Stromal cell of bone marrow (primary cell): ENCODE measurements around the gene CLEC3A.
"Not testable (repeated sequence)": the region's sequence is repeated elsewhere in the genome, so short reads cannot be mapped to it uniquely, and the experiment has no call there.

Source experiments
- DNase-seq: peaks from one replicate; pipeline ENCODE4 v3.0.0-alpha.2; 2012; ENCODE audit warnings: low read depth

CLEC3A gene

GRCh38 chr16:78022347-78023060 lies at the start of gene CLEC3A:
Gene CLEC3A, plus strand, starts transcription at chr16:78022548. Its CDS starts 79 bp downstream, at chr16:78022627.
- DNase-seq: no peak

- DNase-seq: no peak
Measured at GRCh38 chr16:77974883-77975282, 47.5 kb upstream of the CLEC3A start.

- no peak for DNase-seq
Measured at GRCh38 chr16:77975942-77976341, 46.4 kb upstream of the CLEC3A start.

- no peak for DNase-seq
Measured at GRCh38 chr16:77977339-77977738, 45.0 kb upstream of the CLEC3A start.

- DNase-seq: no peak
Measured at GRCh38 chr16:77985111-77985510, 37.2 kb upstream of the CLEC3A start.

- no peak for DNase-seq
Measured at GRCh38 chr16:77986011-77986740, 36.2 kb upstream of the CLEC3A start.

- DNase-seq: no peak
Measured at GRCh38 chr16:77987810-77988209, 34.5 kb upstream of the CLEC3A start.

GRCh38 chr16:77989846-77990245 lies 32.5 kb upstream of the CLEC3A start:
- no peak for DNase-seq

- DNase-seq: no peak
Measured at GRCh38 chr16:77991701-77992100, 30.6 kb upstream of the CLEC3A start.

- DNase-seq: not testable (repeated sequence)
Measured at GRCh38 chr16:77992381-77992780, 30.0 kb upstream of the CLEC3A start.

- no peak for DNase-seq
Measured at GRCh38 chr16:77993111-77993985, 29.0 kb upstream of the CLEC3A start.

GRCh38 chr16:77995843-77996455 lies 26.4 kb upstream of the CLEC3A start:
- no peak for DNase-seq

GRCh38 chr16:77998350-77999023 lies 23.9 kb upstream of the CLEC3A start:
- no peak for DNase-seq

GRCh38 chr16:78001451-78002025 lies 20.8 kb upstream of the CLEC3A start:
- DNase-seq: no peak

GRCh38 chr16:78002915-78003538 lies 19.3 kb upstream of the CLEC3A start:
- DNase-seq: peak; percentile 43

GRCh38 chr16:78004517-78004916 lies 17.8 kb upstream of the CLEC3A start:
- DNase-seq: no peak

- no peak for DNase-seq
Measured at GRCh38 chr16:78005881-78006280, 16.5 kb upstream of the CLEC3A start.

GRCh38 chr16:78007121-78007520 lies 15.2 kb upstream of the CLEC3A start:
- no peak for DNase-seq

- DNase-seq: no peak
Measured at GRCh38 chr16:78024159-78024558, 1.8 kb downstream of the CLEC3A start.

- no peak for DNase-seq
Measured at GRCh38 chr16:78025631-78026030, 3.3 kb downstream of the CLEC3A start.

- no peak for DNase-seq
Measured at GRCh38 chr16:78028018-78028417, 5.7 kb downstream of the CLEC3A start.
